ENCODE results near the gene BAIAP2L2.
"Not testable (repeated sequence)": the region's sequence is repeated elsewhere in the genome, so short reads cannot be mapped to it uniquely, and the experiment has no call there.

Gene BAIAP2L2

GRCh38 chr22:38066381-38067027, 44.0 kb downstream of the BAIAP2L2 start:
- DNase-seq, result no peak

GRCh38 chr22:38065539-38065938, 44.9 kb downstream of the BAIAP2L2 start:
- no peak for DNase-seq

- no peak for DNase-seq
These were observed 47.7 kb downstream of the BAIAP2L2 start for GRCh38 chr22:38062791-38063190.

GRCh38 chr22:38056969-38057891, 53.3 kb downstream of the BAIAP2L2 start, which contains the start of gene PICK1:
Gene PICK1 (plus strand): TSS chr22:38057404. CDS start chr22:38057810, 406 bp downstream.
- DNase-seq, result peak; percentile 26 to 39

- peak; percentile 42 to 50 for DNase-seq
These were observed 58.3 kb downstream of the BAIAP2L2 start for GRCh38 chr22:38051900-38052862.

- no peak for DNase-seq
These were observed 59.2 kb downstream of the BAIAP2L2 start for GRCh38 chr22:38051261-38051660.

GRCh38 chr22:38050720-38051119, 59.8 kb downstream of the BAIAP2L2 start:
- DNase-seq, result no peak

GRCh38 chr22:38049812-38050619, 60.5 kb downstream of the BAIAP2L2 start:
- DNase-seq, result no peak

- DNase-seq, result no peak
These were observed 64.3 kb downstream of the BAIAP2L2 start for GRCh38 chr22:38046070-38046748.

GRCh38 chr22:38043151-38044039, 67.1 kb downstream of the BAIAP2L2 start:
- DNase-seq, result no peak

GRCh38 chr22:38042488-38042790, 68.0 kb downstream of the BAIAP2L2 start:
- DNase-seq, result peak in 1 of 2 experiments; percentile 32

- peak; percentile 52 to 55 for DNase-seq
These were observed 68.6 kb downstream of the BAIAP2L2 start for GRCh38 chr22:38041760-38042487.

- no peak for DNase-seq
These were observed 69.3 kb downstream of the BAIAP2L2 start for GRCh38 chr22:38040953-38041759.

- DNase-seq, result no peak
These were observed 71.3 kb downstream of the BAIAP2L2 start for GRCh38 chr22:38038890-38039812.

- no peak for DNase-seq
These were observed 72.1 kb downstream of the BAIAP2L2 start for GRCh38 chr22:38038426-38038825.

- DNase-seq, result not testable (repeated sequence)
These were observed 72.9 kb downstream of the BAIAP2L2 start for GRCh38 chr22:38037367-38038150.
